Prostate gland (tissue), 2 donors: Measurements from ENCODE around the gene SAMHD1.

Experiments
- CTCF ChIP-seq, 4 experiments: fragments of 200-600 bp in 2 of 4; fragments of 450-650 bp in 2 of 4; sonication (generic) in 2 of 4; IDR thresholded peaks; 1 replicate in 3 of 4; 2 replicates in 1 of 4; pipeline ENCODE4 v1.5.1; 2016 to 2019; ENCODE audit warnings: antibody characterized with exemption in 4 of 4, mild to moderate bottlenecking in 2 of 4, moderate library complexity in 2 of 4
- POLR2A ChIP-seq: fragments of 450-650 bp; IDR thresholded peaks from one replicate; pipeline ENCODE4 v1.6.1; 2016; ENCODE audit warnings: antibody characterized with exemption, mild to moderate bottlenecking
- POLR2AphosphoS5 ChIP-seq: sonication (generic); formaldehyde crosslinking; IDR thresholded peaks from one replicate; pipeline ENCODE4 v1.6.1; 2017; ENCODE audit warnings: antibody characterized with exemption

GRCh38 chr20:36880741-36881250, 70.7 kb downstream of the SAMHD1 start:
- TF ChIP-seq POLR2A (no peak), CTCF (IDR thresholded peaks at IDR 0.05) (no peak), POLR2AphosphoS5 (no peak)
